ENCODE data around the gene INSRR.

INSRR gene

GRCh38 chr1:156892190-156893047 lies 33.5 kb upstream of the INSRR start:
- Histone ChIP-seq H3K18ac (ENCODE audit: low read length) (no peak overlapping the region), H3K9ac (ENCODE audit: low read length) (no peak overlapping the region), H3K14ac (ENCODE audit: low read length) (no peak overlapping the region), H3K27me3 (ENCODE audit: insufficient read depth, low read length) (no peaks in the 10 kb centered on the region), H3K9me3 (ENCODE audit: insufficient read depth, low read depth, low read length) (no peaks in the 10 kb centered on the region), H3K79me2 (ENCODE audit: control insufficient read depth, insufficient read depth, low read length, poor library complexity) (peaks cover 10% of the 10 kb centered on the region), H3K36me3 (ENCODE audit: control insufficient read depth in 1 of 2, insufficient read depth in 2 of 2, low read length in 2 of 2) (no peaks in the 10 kb centered on the region), H2BK120ac (ENCODE audit: insufficient read depth, low read length, poor library complexity) (no peak overlapping the region), H2BK5ac (ENCODE audit: low read depth, low read length, poor library complexity) (no peak overlapping the region), H3K27ac (ENCODE audit: low read depth, low read length) (no peak overlapping the region), H3K23ac (ENCODE audit: low read length) (no peak overlapping the region), H3K4me3 (ENCODE audit: low read depth, low read length) (no peak overlapping the region), H4K12ac (ENCODE audit: low read depth, low read length) (no peak overlapping the region), H4K91ac (ENCODE audit: low read depth, low read length) (peak overlapping the region; percentile 47), H3K79me1 (ENCODE audit: low read length) (peaks cover 37% of the 10 kb centered on the region), H2BK12ac (ENCODE audit: low read length) (no peak overlapping the region), H3K4me1 (ENCODE audit: control insufficient read depth in 1 of 2, insufficient read depth in 2 of 2, low read length in 2 of 2) (peaks cover 33 to 37% of the 10 kb centered on the region in 2 experiments), H2AK5ac (ENCODE audit: low read length) (no peak overlapping the region), H4K8ac (ENCODE audit: low read depth, low read length) (no peak overlapping the region), H3K4ac (ENCODE audit: low read depth, low read length) (no peak overlapping the region), H3K4me2 (ENCODE audit: low read length) (peak overlapping the region; percentile 53), H2AFZ (ENCODE audit: insufficient read depth, low read length, poor library complexity) (peak overlapping the region; percentile 19)
- no CpG with 5 or more reads among the region's 48 CpGs for WGBS (ENCODE audit: extremely low coverage, insufficient coverage, insufficient read length)
- peak; percentile 83 to 90 for DNase-seq

GRCh38 chr1:156889802-156890580 lies 31.1 kb upstream of the INSRR start:
- Histone ChIP-seq H3K36me3 (ENCODE audit: control insufficient read depth in 1 of 2, insufficient read depth in 2 of 2, low read length in 2 of 2) (no peaks in the 10 kb centered on the region), H4K8ac (ENCODE audit: low read depth, low read length) (peak overlapping the region; percentile 6), H3K79me2 (ENCODE audit: control insufficient read depth, insufficient read depth, low read length, poor library complexity) (peaks cover 5% of the 10 kb centered on the region), H3K4ac (ENCODE audit: low read depth, low read length) (no peak overlapping the region), H3K9me3 (ENCODE audit: insufficient read depth, low read depth, low read length) (no peaks in the 10 kb centered on the region), H2BK12ac (ENCODE audit: low read length) (no peak overlapping the region), H3K4me2 (ENCODE audit: low read length) (no peak overlapping the region), H3K9ac (ENCODE audit: low read length) (no peak overlapping the region), H2BK120ac (ENCODE audit: insufficient read depth, low read length, poor library complexity) (no peak overlapping the region), H3K4me1 (ENCODE audit: control insufficient read depth in 1 of 2, insufficient read depth in 2 of 2, low read length in 2 of 2) (peaks cover 14 to 18% of the 10 kb centered on the region in 2 experiments), H3K18ac (ENCODE audit: low read length) (no peak overlapping the region), H4K91ac (ENCODE audit: low read depth, low read length) (no peak overlapping the region), H3K79me1 (ENCODE audit: low read length) (peaks cover 17% of the 10 kb centered on the region), H3K14ac (ENCODE audit: low read length) (no peak overlapping the region), H4K12ac (ENCODE audit: low read depth, low read length) (no peak overlapping the region), H2BK5ac (ENCODE audit: low read depth, low read length, poor library complexity) (no peak overlapping the region), H3K4me3 (ENCODE audit: low read depth, low read length) (no peak overlapping the region), H2AK5ac (ENCODE audit: low read length) (no peak overlapping the region), H3K27ac (ENCODE audit: low read depth, low read length) (no peak overlapping the region), H2AFZ (ENCODE audit: insufficient read depth, low read length, poor library complexity) (no peak overlapping the region), H3K27me3 (ENCODE audit: insufficient read depth, low read length) (no peaks in the 10 kb centered on the region), H3K23ac (ENCODE audit: low read length) (no peak overlapping the region)
- peak; percentile 65 to 90 for DNase-seq
- 100% methylated on average over 1 of the region's 8 CpGs for WGBS (ENCODE audit: extremely low coverage, insufficient coverage, insufficient read length)

GRCh38 chr1:156887734-156888133 lies 28.8 kb upstream of the INSRR start:
- H3K79me1 ChIP-seq (ENCODE audit: low read length): no peaks in the 10 kb centered on the region
- H4K8ac ChIP-seq (ENCODE audit: low read depth, low read length): no peak overlapping the region
- no peaks in the 10 kb centered on the region for H3K79me2 ChIP-seq (ENCODE audit: control insufficient read depth, insufficient read depth, low read length, poor library complexity)
- H3K4me1 ChIP-seq (ENCODE audit: control insufficient read depth in 1 of 2, insufficient read depth in 2 of 2, low read length in 2 of 2): peaks cover 1 to 3% of the 10 kb centered on the region in 2 experiments
- H2AK5ac ChIP-seq (ENCODE audit: low read length): no peak overlapping the region
- no peak overlapping the region for H2BK120ac ChIP-seq (ENCODE audit: insufficient read depth, low read length, poor library complexity)
- H2BK5ac ChIP-seq (ENCODE audit: low read depth, low read length, poor library complexity): no peak overlapping the region
- H3K18ac ChIP-seq (ENCODE audit: low read length): no peak overlapping the region
- no peak overlapping the region for H4K91ac ChIP-seq (ENCODE audit: low read depth, low read length)
- H3K4ac ChIP-seq (ENCODE audit: low read depth, low read length): no peak overlapping the region
- no peak overlapping the region for H3K23ac ChIP-seq (ENCODE audit: low read length)
- H3K27me3 ChIP-seq (ENCODE audit: insufficient read depth, low read length): no peaks in the 10 kb centered on the region
- H4K12ac ChIP-seq (ENCODE audit: low read depth, low read length): no peak overlapping the region
- no peak overlapping the region for H2AFZ ChIP-seq (ENCODE audit: insufficient read depth, low read length, poor library complexity)
- H3K4me3 ChIP-seq (ENCODE audit: low read depth, low read length): no peak overlapping the region
- H3K27ac ChIP-seq (ENCODE audit: low read depth, low read length): no peak overlapping the region
- peaks cover 1% of the 10 kb centered on the region for H3K9me3 ChIP-seq (ENCODE audit: insufficient read depth, low read depth, low read length)
- H3K14ac ChIP-seq (ENCODE audit: low read length): no peak overlapping the region
- H3K9ac ChIP-seq (ENCODE audit: low read length): no peak overlapping the region
- H3K36me3 ChIP-seq (ENCODE audit: control insufficient read depth in 1 of 2, insufficient read depth in 2 of 2, low read length in 2 of 2): no peaks in the 10 kb centered on the region
- H2BK12ac ChIP-seq (ENCODE audit: low read length): no peak overlapping the region
- WGBS (ENCODE audit: extremely low coverage, insufficient coverage, insufficient read length): no CpG with 5 or more reads among the region's 6 CpGs
- no peak for DNase-seq
- no peak overlapping the region for H3K4me2 ChIP-seq (ENCODE audit: low read length)

GRCh38 chr1:156887317-156887716 lies 28.4 kb upstream of the INSRR start:
- Histone ChIP-seq H3K27ac (ENCODE audit: low read depth, low read length) (no peak overlapping the region), H3K36me3 (ENCODE audit: control insufficient read depth in 1 of 2, insufficient read depth in 2 of 2, low read length in 2 of 2) (no peaks in the 10 kb centered on the region), H3K4me2 (ENCODE audit: low read length) (no peak overlapping the region), H3K79me1 (ENCODE audit: low read length) (no peaks in the 10 kb centered on the region), H4K12ac (ENCODE audit: low read depth, low read length) (no peak overlapping the region), H3K4me1 (ENCODE audit: control insufficient read depth in 1 of 2, insufficient read depth in 2 of 2, low read length in 2 of 2) (peaks cover 4 to 6% of the 10 kb centered on the region in 2 experiments), H3K14ac (ENCODE audit: low read length) (no peak overlapping the region), H3K23ac (ENCODE audit: low read length) (no peak overlapping the region), H4K8ac (ENCODE audit: low read depth, low read length) (no peak overlapping the region), H2BK12ac (ENCODE audit: low read length) (no peak overlapping the region), H3K4ac (ENCODE audit: low read depth, low read length) (no peak overlapping the region), H3K18ac (ENCODE audit: low read length) (no peak overlapping the region), H3K27me3 (ENCODE audit: insufficient read depth, low read length) (no peaks in the 10 kb centered on the region), H3K9ac (ENCODE audit: low read length) (no peak overlapping the region), H2AFZ (ENCODE audit: insufficient read depth, low read length, poor library complexity) (no peak overlapping the region), H3K9me3 (ENCODE audit: insufficient read depth, low read depth, low read length) (peaks cover 4% of the 10 kb centered on the region), H3K79me2 (ENCODE audit: control insufficient read depth, insufficient read depth, low read length, poor library complexity) (no peaks in the 10 kb centered on the region), H2BK120ac (ENCODE audit: insufficient read depth, low read length, poor library complexity) (no peak overlapping the region), H4K91ac (ENCODE audit: low read depth, low read length) (no peak overlapping the region), H2BK5ac (ENCODE audit: low read depth, low read length, poor library complexity) (no peak overlapping the region), H2AK5ac (ENCODE audit: low read length) (no peak overlapping the region), H3K4me3 (ENCODE audit: low read depth, low read length) (no peak overlapping the region)
- WGBS (ENCODE audit: extremely low coverage, insufficient coverage, insufficient read length): no CpG with 5 or more reads among the region's 3 CpGs
- DNase-seq: no peak

Measured in trophoblast cell (in vitro differentiated cells and primary cell).